ENCODE results near the gene CD6. TPM values are rescaled to one million over a fixed set of nuclear protein-coding genes. Genes with fewer than 3 reads are reported as not detected.

Gene CD6
- total RNA-seq, 1 donor from 2014 or later = 0.70 TPM

- Mint-ChIP-seq H3K36me3 (peaks cover 14% of the 10 kb centered on the region), H3K9me3 (no peaks in the 10 kb centered on the region), H3K4me3 (no peak overlapping the region), H3K4me1 (ENCODE audit: unreplicated experiment) (no peaks in the 10 kb centered on the region), H3K27ac (no peak overlapping the region), H3K27me3 (no peaks in the 10 kb centered on the region)
- DNase-seq (ENCODE audit: extremely low spot score, unreplicated experiment) = no peak
- TF ChIP-seq CTCF (conservative IDR thresholded peaks at IDR 0.05) = no peak
These were observed 38.7 kb upstream of the CD6 start for GRCh38 chr11:60932605-60933356.

- no peaks in the 10 kb centered on the region for H3K9me3 Mint-ChIP-seq
- TF ChIP-seq CTCF (conservative IDR thresholded peaks at IDR 0.05) = no peak
- peaks cover 3% of the 10 kb centered on the region for H3K4me1 Mint-ChIP-seq (ENCODE audit: unreplicated experiment)
- peaks cover 14% of the 10 kb centered on the region for H3K36me3 Mint-ChIP-seq
- no peaks in the 10 kb centered on the region for H3K27me3 Mint-ChIP-seq
- H3K27ac Mint-ChIP-seq = no peak overlapping the region
- DNase-seq (ENCODE audit: extremely low spot score, unreplicated experiment) = no peak
- no peak overlapping the region for H3K4me3 Mint-ChIP-seq
These were observed 37.9 kb upstream of the CD6 start for GRCh38 chr11:60933416-60934123.

GRCh38 chr11:60934124-60934789 is 37.2 kb upstream of the CD6 start:
- H3K27me3 Mint-ChIP-seq = no peaks in the 10 kb centered on the region
- no peak overlapping the region for H3K4me3 Mint-ChIP-seq
- no peak for DNase-seq (ENCODE audit: extremely low spot score, unreplicated experiment)
- peaks cover 14% of the 10 kb centered on the region for H3K36me3 Mint-ChIP-seq
- no peaks in the 10 kb centered on the region for H3K9me3 Mint-ChIP-seq
- H3K27ac Mint-ChIP-seq = no peak overlapping the region
- TF ChIP-seq CTCF (conservative IDR thresholded peaks at IDR 0.05) = no peak
- peaks cover 8% of the 10 kb centered on the region for H3K4me1 Mint-ChIP-seq (ENCODE audit: unreplicated experiment)

- no peak for TF ChIP-seq CTCF (conservative IDR thresholded peaks at IDR 0.05)
- peaks cover 9% of the 10 kb centered on the region for H3K36me3 Mint-ChIP-seq
- no peak for DNase-seq (ENCODE audit: extremely low spot score, unreplicated experiment)
- no peaks in the 10 kb centered on the region for H3K9me3 Mint-ChIP-seq
- H3K4me1 Mint-ChIP-seq (ENCODE audit: unreplicated experiment) = peaks cover 8% of the 10 kb centered on the region
- no peak overlapping the region for H3K27ac Mint-ChIP-seq
- H3K4me3 Mint-ChIP-seq = no peak overlapping the region
- H3K27me3 Mint-ChIP-seq = no peaks in the 10 kb centered on the region
These were observed 36.5 kb upstream of the CD6 start for GRCh38 chr11:60934790-60935605.

- H3K36me3 Mint-ChIP-seq = peaks cover 9% of the 10 kb centered on the region
- no peak overlapping the region for H3K4me3 Mint-ChIP-seq
- DNase-seq (ENCODE audit: extremely low spot score, unreplicated experiment) = no peak
- no peak for TF ChIP-seq CTCF (conservative IDR thresholded peaks at IDR 0.05)
- H3K9me3 Mint-ChIP-seq = no peaks in the 10 kb centered on the region
- H3K27ac Mint-ChIP-seq = no peak overlapping the region
- peaks cover 8% of the 10 kb centered on the region for H3K4me1 Mint-ChIP-seq (ENCODE audit: unreplicated experiment)
- no peaks in the 10 kb centered on the region for H3K27me3 Mint-ChIP-seq
These were observed 35.6 kb upstream of the CD6 start for GRCh38 chr11:60935676-60936442.
